Effector memory CD8-positive, alpha-beta T cell (primary cell): ENCODE results near the gene FBXL14.

Experiments
- ATAC-seq: fragments of 150-1000 bp; cut with Tn5 transposase; replicated peaks from 2 replicates; pipeline ENCODE4 v1.10.0; 2021; ENCODE audit warnings: mild to moderate bottlenecking, moderate library complexity
- DNase-seq, 3 experiments: peaks; one replicate each; pipeline ENCODE4 v3.0.0; 2021
- H3K27ac Mint-ChIP-seq, 2 donors: one replicate each; pipeline ENCODE4 v1.8.0; 2022; ENCODE audit warnings: mild to moderate bottlenecking in 2 of 2, mixed read lengths in 2 of 2, moderate library complexity in 2 of 2
- H3K27me3 Mint-ChIP-seq, 2 donors: one replicate each; pipeline ENCODE4 v1.8.0; 2022; ENCODE audit warnings: mixed read lengths in 2 of 2
- H3K36me3 Mint-ChIP-seq: one replicate; pipeline ENCODE4 v1.8.0; 2022; ENCODE audit warnings: mild to moderate bottlenecking, moderate library complexity, mixed read lengths; ENCODE audit not compliant: insufficient read depth
- H3K4me1 Mint-ChIP-seq, 2 donors: one replicate each; pipeline ENCODE4 v1.8.0; 2022; ENCODE audit warnings: low read depth in 2 of 2, mixed read lengths in 2 of 2
- H3K4me3 Mint-ChIP-seq, 2 donors: one replicate each; pipeline ENCODE4 v1.8.0; 2022; ENCODE audit warnings: mild to moderate bottlenecking in 2 of 2, mixed read lengths in 2 of 2, moderate library complexity in 2 of 2
- H3K9me3 Mint-ChIP-seq, 2 donors: one replicate each; pipeline ENCODE4 v1.8.0; 2022; ENCODE audit warnings: mixed read lengths in 2 of 2

Gene FBXL14

GRCh38 chr12:1581973-1582708 is 12.2 kb downstream of the FBXL14 start:
- peaks cover 6% of the 10 kb centered on the region in 2 donors for H3K4me1 Mint-ChIP-seq
- no peak for DNase-seq
- H3K36me3 Mint-ChIP-seq, result peaks cover 16% of the 10 kb centered on the region
- peak overlapping the region in 1 of 2 donors; percentile 57 for H3K27ac Mint-ChIP-seq
- no peaks in the 10 kb centered on the region for H3K27me3 Mint-ChIP-seq
- no peak for ATAC-seq
- H3K4me3 Mint-ChIP-seq, result no peak overlapping the region
- no peaks in the 10 kb centered on the region for H3K9me3 Mint-ChIP-seq

- no peak overlapping the region for H3K4me3 Mint-ChIP-seq
- peaks cover 6% of the 10 kb centered on the region in 2 donors for H3K4me1 Mint-ChIP-seq
- no peak overlapping the region for H3K27ac Mint-ChIP-seq
- no peaks in the 10 kb centered on the region for H3K9me3 Mint-ChIP-seq
- DNase-seq, result no peak
- H3K27me3 Mint-ChIP-seq, result no peaks in the 10 kb centered on the region
- H3K36me3 Mint-ChIP-seq, result peaks cover 5% of the 10 kb centered on the region
- no peak for ATAC-seq
Observed at GRCh38 chr12:1580526-1580925, 13.9 kb downstream of the FBXL14 start.

GRCh38 chr12:1579651-1580435 is 14.5 kb downstream of the FBXL14 start:
- H3K9me3 Mint-ChIP-seq, result no peaks in the 10 kb centered on the region
- peaks cover 5% of the 10 kb centered on the region for H3K36me3 Mint-ChIP-seq
- no peak for ATAC-seq
- no peak overlapping the region for H3K4me3 Mint-ChIP-seq
- H3K27ac Mint-ChIP-seq, result no peak overlapping the region
- peaks cover 6% of the 10 kb centered on the region in 2 donors for H3K4me1 Mint-ChIP-seq
- no peaks in the 10 kb centered on the region for H3K27me3 Mint-ChIP-seq
- no peak for DNase-seq

DNA sequence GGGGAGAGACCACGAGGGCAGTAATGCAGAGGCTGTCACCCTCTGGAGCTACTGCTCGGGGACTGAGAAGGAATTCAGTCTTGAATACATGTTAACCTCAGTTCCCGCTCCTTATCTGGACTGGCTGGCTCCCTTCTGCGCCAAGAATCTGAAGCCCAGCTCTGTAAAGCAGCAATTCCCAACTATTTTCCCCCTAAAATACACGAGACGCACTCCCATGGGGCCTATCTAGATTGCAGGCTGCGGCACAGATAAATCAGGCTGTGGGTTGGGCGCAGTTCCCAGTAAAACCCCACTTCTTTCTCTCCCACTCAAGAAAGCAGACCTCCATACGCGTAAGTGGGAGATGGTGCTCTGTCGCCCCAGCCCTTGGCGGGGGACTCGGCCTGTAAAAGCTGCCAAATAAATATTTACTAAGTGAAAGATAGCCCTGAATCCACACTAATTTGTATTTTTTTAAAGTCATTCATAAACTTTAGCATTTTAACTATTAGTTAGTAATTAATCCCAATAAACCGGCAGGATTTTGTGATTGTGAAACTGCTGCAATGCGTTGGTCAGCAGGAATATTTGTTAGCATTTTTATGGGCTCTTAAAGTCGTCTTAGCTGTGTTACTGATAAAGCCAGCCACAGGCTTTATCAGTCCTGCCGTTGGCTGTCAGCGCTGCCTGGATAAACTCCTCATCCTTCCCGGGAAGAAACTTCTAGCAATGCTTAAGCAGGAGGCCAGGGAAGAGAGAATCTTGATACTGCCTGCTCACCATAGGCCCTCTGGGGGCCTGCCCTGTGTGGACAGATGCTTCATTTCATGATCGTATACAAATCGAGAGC is 17.8 kb downstream of the FBXL14 start:
- Mint-ChIP-seq H3K9me3 (no peaks in the 10 kb centered on the region), H3K4me3 (no peak overlapping the region), H3K27me3 (no peaks in the 10 kb centered on the region), H3K27ac (no peak overlapping the region), H3K4me1 (peaks cover 0 to 2% of the 10 kb centered on the region in 2 donors), H3K36me3 (peaks cover 10% of the 10 kb centered on the region)
- ATAC-seq, result no peak
- no peak for DNase-seq

DNA sequence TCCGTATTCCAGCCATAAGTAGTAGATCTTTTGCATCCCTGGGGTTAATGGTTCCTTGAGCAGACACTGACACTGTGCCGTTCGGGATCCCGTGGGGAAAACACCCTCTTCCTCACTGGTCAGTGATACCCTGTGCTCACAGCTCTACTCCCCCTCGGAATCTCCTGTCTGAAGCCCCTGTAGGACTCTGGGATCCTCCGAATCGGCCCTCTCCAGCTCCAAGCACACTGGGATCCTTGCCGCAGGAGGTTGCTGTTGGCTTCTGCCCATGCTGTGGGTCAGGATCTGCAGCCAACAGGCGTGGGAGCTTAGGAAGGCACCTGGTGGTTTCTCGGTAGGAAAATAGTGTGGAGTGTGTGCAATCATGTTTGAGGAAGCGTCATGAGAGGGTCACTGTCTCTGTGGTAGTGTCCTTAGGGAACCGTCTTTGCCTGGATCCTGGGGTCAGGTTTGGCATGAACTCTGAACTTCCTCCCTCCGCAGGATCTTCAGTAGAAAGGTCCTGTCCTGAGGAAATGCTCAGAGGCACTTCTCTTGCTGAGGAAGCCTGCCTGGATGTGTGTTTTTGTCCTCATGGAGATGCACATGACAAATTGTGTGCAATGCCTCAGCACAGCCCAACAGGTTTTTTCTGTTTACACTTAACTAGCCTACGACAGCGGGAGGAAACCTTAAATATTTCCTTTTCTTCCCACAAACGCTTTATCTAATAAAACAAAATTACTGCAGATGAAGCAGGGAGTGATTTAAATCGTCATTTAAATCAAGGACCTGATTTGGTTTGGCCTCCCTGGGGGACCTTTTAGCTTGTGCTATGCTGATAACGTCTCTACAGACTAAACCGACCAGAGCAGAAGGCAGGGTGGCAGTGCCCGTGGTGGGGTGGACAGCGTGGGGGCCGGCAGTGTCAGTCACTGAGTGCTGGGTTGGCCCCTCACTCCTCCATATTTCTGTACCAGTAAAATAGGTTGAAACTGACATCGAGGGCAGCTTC is 18.7 kb downstream of the FBXL14 start:
- H3K9me3 Mint-ChIP-seq, result no peaks in the 10 kb centered on the region
- no peak for DNase-seq
- ATAC-seq, result no peak
- peaks cover 0 to 1% of the 10 kb centered on the region in 2 donors for H3K27me3 Mint-ChIP-seq
- peaks cover 10% of the 10 kb centered on the region for H3K36me3 Mint-ChIP-seq
- peaks cover 0 to 2% of the 10 kb centered on the region in 2 donors for H3K4me1 Mint-ChIP-seq
- H3K27ac Mint-ChIP-seq, result peak overlapping the region in 1 of 2 donors; percentile 13
- no peak overlapping the region for H3K4me3 Mint-ChIP-seq

GRCh38 chr12:1574865-1575259 is 19.5 kb downstream of the FBXL14 start:
- H3K4me3 Mint-ChIP-seq, result no peak overlapping the region
- no peaks in the 10 kb centered on the region for H3K9me3 Mint-ChIP-seq
- H3K27me3 Mint-ChIP-seq, result peaks cover 0 to 9% of the 10 kb centered on the region in 2 donors
- H3K27ac Mint-ChIP-seq, result peak overlapping the region in 1 of 2 donors; percentile 13
- peaks cover 0 to 2% of the 10 kb centered on the region in 2 donors for H3K4me1 Mint-ChIP-seq
- DNase-seq (no peak), ATAC-seq (no peak)
- H3K36me3 Mint-ChIP-seq, result peaks cover 10% of the 10 kb centered on the region

- peaks cover 0 to 9% of the 10 kb centered on the region in 2 donors for H3K27me3 Mint-ChIP-seq
- no peak overlapping the region for H3K4me3 Mint-ChIP-seq
- H3K36me3 Mint-ChIP-seq, result peaks cover 10% of the 10 kb centered on the region
- H3K9me3 Mint-ChIP-seq, result no peaks in the 10 kb centered on the region
- H3K4me1 Mint-ChIP-seq, result peaks cover 0 to 2% of the 10 kb centered on the region in 2 donors
- DNase-seq (no peak), ATAC-seq (no peak)
- H3K27ac Mint-ChIP-seq, result no peak overlapping the region
Observed at GRCh38 chr12:1573960-1574864, 20.2 kb downstream of the FBXL14 start.

DNA sequence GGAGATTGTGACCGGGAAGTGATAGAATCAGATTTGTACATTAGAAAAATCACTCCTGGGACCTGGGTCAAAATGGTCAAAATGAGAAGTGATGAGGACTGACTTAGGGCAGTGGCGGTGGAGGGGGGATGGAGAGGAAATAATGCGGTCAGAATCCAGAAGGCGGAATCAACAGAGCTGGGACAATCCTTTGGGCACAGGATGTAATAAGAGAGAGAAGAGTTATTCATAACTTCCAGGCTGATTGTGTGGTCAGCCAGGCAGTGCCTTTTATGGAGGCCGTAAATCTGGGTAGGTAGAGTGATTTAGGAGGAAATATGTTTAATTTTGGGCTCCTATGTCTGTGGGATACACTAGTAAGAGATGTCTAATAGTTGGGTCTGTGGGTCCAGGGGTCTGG is 21.6 kb downstream of the FBXL14 start:
- H3K4me1 Mint-ChIP-seq, result peaks cover 0 to 2% of the 10 kb centered on the region in 2 donors
- DNase-seq, result no peak
- no peak overlapping the region for H3K4me3 Mint-ChIP-seq
- peaks cover 0 to 9% of the 10 kb centered on the region in 2 donors for H3K27me3 Mint-ChIP-seq
- no peak overlapping the region for H3K27ac Mint-ChIP-seq
- ATAC-seq, result no peak
- no peaks in the 10 kb centered on the region for H3K9me3 Mint-ChIP-seq
- H3K36me3 Mint-ChIP-seq, result peaks cover 10% of the 10 kb centered on the region

GRCh38 chr12:1567852-1568251 is 26.5 kb downstream of the FBXL14 start:
- peaks cover 0 to 9% of the 10 kb centered on the region in 2 donors for H3K27me3 Mint-ChIP-seq
- no peaks in the 10 kb centered on the region for H3K4me1 Mint-ChIP-seq
- no peaks in the 10 kb centered on the region for H3K9me3 Mint-ChIP-seq
- peaks cover 3% of the 10 kb centered on the region for H3K36me3 Mint-ChIP-seq
- DNase-seq (no peak), ATAC-seq (no peak)
- no peak overlapping the region for H3K4me3 Mint-ChIP-seq
- no peak overlapping the region for H3K27ac Mint-ChIP-seq

- no peaks in the 10 kb centered on the region for H3K36me3 Mint-ChIP-seq
- H3K27ac Mint-ChIP-seq, result no peak overlapping the region
- DNase-seq, result no peak
- no peak for ATAC-seq
- no peaks in the 10 kb centered on the region for H3K9me3 Mint-ChIP-seq
- H3K4me1 Mint-ChIP-seq, result no peaks in the 10 kb centered on the region
- no peak overlapping the region for H3K4me3 Mint-ChIP-seq
- peaks cover 0 to 9% of the 10 kb centered on the region in 2 donors for H3K27me3 Mint-ChIP-seq
Observed at GRCh38 chr12:1566449-1567135, 27.8 kb downstream of the FBXL14 start.

DNA sequence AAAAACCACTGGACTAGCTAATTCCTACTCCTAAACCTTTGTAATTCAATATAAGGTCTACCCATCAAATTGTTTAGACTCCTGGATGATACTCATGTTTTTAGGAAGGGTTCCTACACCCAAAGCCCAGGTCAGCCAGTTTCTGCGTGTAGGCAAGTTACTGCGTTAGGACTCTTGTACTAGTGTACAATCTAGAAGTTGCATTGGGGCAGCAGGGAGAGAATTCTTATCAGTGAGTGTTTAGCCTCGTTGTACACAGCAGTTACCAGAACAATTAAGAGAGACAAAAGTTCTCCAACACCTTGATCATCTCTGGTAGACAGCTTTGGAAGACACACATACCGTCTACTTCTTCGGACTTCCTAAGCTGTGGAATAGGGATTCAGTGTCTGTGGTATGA is 29.2 kb downstream of the FBXL14 start:
- no peak for DNase-seq
- no peak for ATAC-seq
- Mint-ChIP-seq H3K27me3 (peaks cover under 1 to 3% of the 10 kb centered on the region in 2 donors), H3K4me1 (no peaks in the 10 kb centered on the region), H3K9me3 (no peaks in the 10 kb centered on the region), H3K27ac (no peak overlapping the region), H3K4me3 (no peak overlapping the region), H3K36me3 (no peaks in the 10 kb centered on the region)
